Mesendoderm (in vitro differentiated cells): ENCODE measurements around the gene MED27.

Experiments used
- DNase-seq: peaks from one replicate; pipeline ENCODE4 v3.0.0; 2013
- H2AK5ac ChIP-seq: 2 replicates; pipeline ENCODE4 v1.6.1; 2013; ENCODE audit warnings: low read length, inconsistent platforms
- H2BK120ac ChIP-seq: 2 replicates; pipeline ENCODE4 v1.6.1; 2013; ENCODE audit warnings: low read depth, mild to moderate bottlenecking, low read length, moderate library complexity, mixed read lengths
- H2BK15ac ChIP-seq: replicated peaks from 2 replicates; pipeline ENCODE4 v1.6.1; 2013; ENCODE audit warnings: low read depth, mild to moderate bottlenecking, moderate library complexity
- H2BK5ac ChIP-seq: 2 replicates; pipeline ENCODE4 v1.6.1; 2013; ENCODE audit warnings: low read length, inconsistent platforms
- H3K18ac ChIP-seq: 2 replicates; pipeline ENCODE4 v1.6.1; 2013; ENCODE audit warnings: mild to moderate bottlenecking, low read length, mixed read lengths
- H3K23ac ChIP-seq: one replicate; pipeline ENCODE4 v1.6.1; 2013; ENCODE audit warnings: low read length
- H3K27ac ChIP-seq: 2 replicates; pipeline ENCODE4 v1.5.1; 2013; ENCODE audit warnings: low read depth, mild to moderate bottlenecking, inconsistent platforms, low read length, moderate library complexity
- H3K27me3 ChIP-seq: 2 replicates; pipeline ENCODE4 v1.6.1; 2013; ENCODE audit warnings: low read length, control low read depth, mild to moderate bottlenecking, inconsistent platforms; ENCODE audit not compliant: insufficient read depth, poor library complexity
- H3K36me3 ChIP-seq: 2 replicates; pipeline ENCODE4 v1.6.1; 2013; ENCODE audit warnings: low read length, inconsistent platforms; ENCODE audit not compliant: control insufficient read depth, insufficient read depth
- H3K4ac ChIP-seq: one replicate; pipeline ENCODE4 v1.6.1; 2013; ENCODE audit warnings: low read depth, mild to moderate bottlenecking, low read length, moderate library complexity
- H3K4me1 ChIP-seq: 2 replicates; pipeline ENCODE4 v1.6.1; 2013; ENCODE audit warnings: low read depth, low read length, inconsistent platforms; ENCODE audit not compliant: control insufficient read depth
- H3K4me2 ChIP-seq: 2 replicates; pipeline ENCODE4 v1.6.1; 2013; ENCODE audit warnings: low read length
- H3K4me3 ChIP-seq: 2 replicates; pipeline ENCODE4 v1.5.1; 2013; ENCODE audit warnings: mild to moderate bottlenecking, low read length
- H3K56ac ChIP-seq: one replicate; pipeline ENCODE4 v1.6.1; 2013; ENCODE audit warnings: low read length
- H3K79me1 ChIP-seq: 2 replicates; pipeline ENCODE4 v1.6.1; 2013; ENCODE audit warnings: low read length, inconsistent platforms
- H3K79me2 ChIP-seq: 2 replicates; pipeline ENCODE4 v1.6.1; 2013; ENCODE audit warnings: mild to moderate bottlenecking, low read length; ENCODE audit not compliant: control insufficient read depth, insufficient read depth
- H3K9ac ChIP-seq: 2 replicates; pipeline ENCODE4 v1.6.1; 2013; ENCODE audit warnings: low read length, inconsistent platforms
- H4K5ac ChIP-seq: one replicate; pipeline ENCODE4 v1.6.1; 2013; ENCODE audit warnings: low read length
- H4K8ac ChIP-seq: one replicate; pipeline ENCODE4 v1.6.1; 2013; ENCODE audit warnings: low read depth, mild to moderate bottlenecking, control low read depth, low read length, moderate library complexity
- WGBS: extraction: QIAGEN DNeasy Blood & Tissue Kit; methylation state at CpG from one replicate; pipeline ENCODE4 v1.1.7; 2013; ENCODE audit warnings: low lambda C conversion rate, missing lambda C conversion rate; ENCODE audit not compliant: insufficient coverage; ENCODE audit errors: extremely low coverage; 5-methylcytosine and 5-hydroxymethylcytosine counted together

The MED27 gene

DNA sequence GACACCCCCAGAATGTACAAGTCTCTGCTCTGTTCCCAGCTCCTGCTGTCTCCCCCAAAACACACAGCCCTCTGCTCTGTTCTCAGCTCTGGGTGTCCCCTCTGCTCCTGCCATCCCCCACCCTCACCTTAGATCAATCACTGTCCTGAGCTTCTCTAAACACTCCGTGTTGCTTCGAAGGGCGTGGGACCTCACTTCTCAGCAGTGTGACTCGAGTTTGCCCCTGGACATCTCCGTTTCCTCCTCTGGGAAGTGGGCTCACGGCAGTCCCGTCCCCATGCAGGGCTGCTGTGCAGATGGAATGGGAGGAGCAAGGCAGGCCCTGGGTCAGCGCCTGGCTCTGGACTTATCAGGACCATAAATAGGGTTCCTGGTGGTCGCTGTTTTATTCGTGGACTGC is 241.8 kb downstream of the MED27 start:
- Histone ChIP-seq H3K27me3 (no peaks in the 10 kb centered on the region), H3K4me2 (no peak overlapping the region), H3K79me1 (no peaks in the 10 kb centered on the region), H3K36me3 (no peaks in the 10 kb centered on the region), H2BK5ac (no peak overlapping the region), H3K4ac (no peak overlapping the region), H3K18ac (no peak overlapping the region), H3K23ac (no peak overlapping the region), H3K9ac (no peak overlapping the region), H3K27ac (no peak overlapping the region), H4K5ac (no peak overlapping the region), H3K4me1 (no peaks in the 10 kb centered on the region), H3K56ac (no peak overlapping the region), H2AK5ac (no peak overlapping the region), H2BK15ac (no peak overlapping the region), H3K79me2 (no peaks in the 10 kb centered on the region), H4K8ac (no peak overlapping the region), H2BK120ac (no peak overlapping the region), H3K4me3 (no peak overlapping the region)
- WGBS: no CpG with 5 or more reads among the region's 10 CpGs
- no peak for DNase-seq

DNA sequence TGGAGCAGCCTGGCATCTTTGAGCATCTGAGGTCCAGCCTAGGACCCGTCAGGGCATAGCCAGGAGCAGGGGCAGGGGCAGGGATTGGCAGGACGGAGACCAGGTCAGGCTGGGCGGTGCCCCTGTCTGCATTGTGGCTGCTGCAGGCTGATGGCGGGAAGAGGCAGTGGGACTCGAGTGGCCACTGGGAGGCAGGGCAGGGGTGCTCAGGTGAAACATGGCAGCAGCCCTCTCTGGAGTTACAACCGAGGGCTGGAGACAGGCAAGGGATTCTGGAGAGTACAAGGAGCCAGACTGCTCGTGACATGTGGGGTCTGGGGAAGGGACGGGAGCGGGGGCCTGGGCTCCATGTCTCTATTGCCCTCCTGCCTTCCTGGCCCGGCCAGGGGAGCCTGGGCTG is 242.4 kb downstream of the MED27 start:
- Histone ChIP-seq H3K27me3 (no peaks in the 10 kb centered on the region), H2BK120ac (no peak overlapping the region), H3K4me3 (no peak overlapping the region), H2AK5ac (no peak overlapping the region), H4K5ac (no peak overlapping the region), H3K18ac (no peak overlapping the region), H3K79me1 (no peaks in the 10 kb centered on the region), H3K23ac (no peak overlapping the region), H3K4me1 (no peaks in the 10 kb centered on the region), H3K36me3 (no peaks in the 10 kb centered on the region), H3K4me2 (no peak overlapping the region), H3K79me2 (no peaks in the 10 kb centered on the region), H3K56ac (no peak overlapping the region), H2BK5ac (no peak overlapping the region), H3K9ac (no peak overlapping the region), H3K27ac (no peak overlapping the region), H3K4ac (no peak overlapping the region), H2BK15ac (no peak overlapping the region), H4K8ac (no peak overlapping the region)
- peak; percentile 55 for DNase-seq
- no CpG with 5 or more reads among the region's 10 CpGs for WGBS

DNA sequence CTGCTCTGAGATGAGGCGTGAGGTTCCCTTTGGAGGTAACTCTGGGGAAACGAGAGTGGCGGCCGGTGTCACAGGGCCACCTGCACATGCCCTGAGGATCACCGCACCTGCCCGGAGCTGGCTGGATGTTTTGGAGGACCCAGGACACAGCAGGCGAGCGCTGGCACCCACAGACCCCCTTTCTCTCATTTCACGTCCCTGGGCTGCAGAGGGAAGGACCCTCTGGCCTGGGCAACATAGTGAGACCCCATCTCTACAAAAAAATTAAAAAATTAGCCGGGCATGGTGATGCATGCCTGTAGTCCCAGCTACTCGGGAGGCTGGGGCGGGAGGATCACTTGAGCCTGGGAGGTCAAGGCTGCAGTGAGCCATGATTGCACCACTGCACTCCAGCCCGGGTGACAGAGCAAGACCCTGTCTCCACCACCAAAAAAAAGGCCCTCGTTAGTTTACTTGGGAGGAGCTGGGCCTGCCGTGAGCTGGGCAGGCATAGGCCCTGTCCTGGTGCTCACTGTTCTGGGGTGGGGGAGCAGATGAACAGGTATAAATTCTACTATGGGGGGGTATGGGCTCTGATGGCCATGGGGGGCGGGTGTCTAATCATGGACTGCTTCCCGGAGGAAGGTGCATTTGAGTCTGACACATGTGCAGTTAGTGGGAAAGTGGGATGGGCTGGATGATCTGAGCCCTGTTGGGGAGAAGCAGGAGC is 242.9 kb downstream of the MED27 start:
- H2BK15ac ChIP-seq: no peak overlapping the region
- H2BK5ac ChIP-seq: no peak overlapping the region
- H3K18ac ChIP-seq: no peak overlapping the region
- H3K4ac ChIP-seq: no peak overlapping the region
- H2BK120ac ChIP-seq: no peak overlapping the region
- H3K4me1 ChIP-seq: no peaks in the 10 kb centered on the region
- no peak overlapping the region for H4K8ac ChIP-seq
- no peaks in the 10 kb centered on the region for H3K79me1 ChIP-seq
- no peak overlapping the region for H2AK5ac ChIP-seq
- WGBS: no CpG with 5 or more reads among the region's 17 CpGs
- no peaks in the 10 kb centered on the region for H3K79me2 ChIP-seq
- no peaks in the 10 kb centered on the region for H3K27me3 ChIP-seq
- no peak overlapping the region for H3K56ac ChIP-seq
- no peak overlapping the region for H3K4me2 ChIP-seq
- H3K4me3 ChIP-seq: no peak overlapping the region
- no peak overlapping the region for H4K5ac ChIP-seq
- H3K36me3 ChIP-seq: no peaks in the 10 kb centered on the region
- no peak overlapping the region for H3K27ac ChIP-seq
- no peak overlapping the region for H3K23ac ChIP-seq
- DNase-seq: no peak
- H3K9ac ChIP-seq: no peak overlapping the region

DNA sequence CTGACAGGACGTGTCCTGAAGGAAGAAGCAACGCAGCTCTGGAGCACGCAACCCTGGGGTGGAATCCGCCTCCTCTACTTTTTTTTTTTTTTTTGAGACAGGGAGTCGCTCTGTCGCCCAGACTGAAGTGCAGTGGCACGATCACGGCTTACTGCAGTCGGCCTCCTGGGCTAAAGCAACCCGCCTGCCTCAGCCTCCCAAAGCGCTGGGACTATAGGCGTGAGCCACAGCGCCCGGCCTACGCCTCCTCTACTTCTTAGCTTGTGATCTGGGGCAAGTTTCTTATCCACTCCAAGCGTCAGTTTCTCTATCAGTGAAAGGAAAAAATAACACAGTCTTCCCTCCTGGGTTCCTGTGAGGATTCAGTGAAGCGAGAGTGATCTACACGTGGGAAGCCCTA is 243.6 kb downstream of the MED27 start:
- H3K27ac ChIP-seq: no peak overlapping the region
- WGBS: no CpG with 5 or more reads among the region's 18 CpGs

DNA sequence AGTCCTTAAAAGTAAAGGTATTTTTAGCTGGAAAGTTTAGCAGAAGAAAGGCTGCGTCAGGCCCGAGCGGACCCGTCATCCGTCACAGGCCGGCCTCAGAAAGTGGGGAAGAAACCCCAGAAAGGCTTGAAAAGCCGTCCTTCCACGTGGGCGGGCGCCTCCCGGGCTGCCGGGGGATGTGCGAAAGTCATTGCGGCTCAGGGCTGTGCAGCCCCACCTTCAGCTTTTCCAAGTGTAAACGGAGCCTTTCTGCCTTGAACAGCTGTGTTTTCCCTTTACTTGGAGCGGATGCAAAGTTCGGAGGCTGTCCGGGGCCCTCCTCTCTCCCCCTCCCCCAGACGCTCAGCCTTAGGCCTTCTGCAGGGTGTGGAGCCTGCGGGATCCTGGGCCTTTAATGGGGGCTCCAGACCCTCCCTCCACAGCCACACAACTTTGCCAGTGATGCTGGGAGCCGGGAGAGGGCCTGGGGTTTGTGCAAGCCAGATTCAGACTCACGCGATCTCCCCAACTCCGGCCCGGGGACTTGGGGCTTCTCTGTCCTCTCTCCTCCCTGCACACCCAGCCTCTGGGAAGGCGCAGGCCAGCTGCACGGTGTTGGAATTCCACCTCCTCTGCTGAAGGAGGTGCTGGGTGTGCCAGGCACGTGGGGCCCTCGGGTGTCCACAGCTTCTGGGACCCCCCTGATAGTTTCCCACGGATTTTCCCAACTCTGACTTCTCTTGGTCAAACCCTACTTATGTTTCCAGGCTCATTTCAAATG is 244.3 kb downstream of the MED27 start:
- Histone ChIP-seq H3K4me1 (no peaks in the 10 kb centered on the region), H3K4me2 (no peak overlapping the region), H3K27ac (no peak overlapping the region), H3K23ac (no peak overlapping the region), H3K56ac (no peak overlapping the region), H2BK120ac (no peak overlapping the region), H4K8ac (no peak overlapping the region), H2BK5ac (no peak overlapping the region), H3K4ac (no peak overlapping the region), H3K79me1 (no peaks in the 10 kb centered on the region), H3K9ac (no peak overlapping the region), H3K4me3 (no peak overlapping the region), H3K36me3 (no peaks in the 10 kb centered on the region), H4K5ac (no peak overlapping the region), H2BK15ac (no peak overlapping the region), H3K79me2 (no peaks in the 10 kb centered on the region), H2AK5ac (no peak overlapping the region), H3K27me3 (no peaks in the 10 kb centered on the region), H3K18ac (no peak overlapping the region)
- no CpG with 5 or more reads among the region's 30 CpGs for WGBS
- DNase-seq: no peak

More for the DNA sequence above, 243.6 kb downstream of the MED27 start:
- Histone ChIP-seq H2BK5ac (no peak overlapping the region), H3K79me2 (no peaks in the 10 kb centered on the region), H4K8ac (no peak overlapping the region), H2BK15ac (no peak overlapping the region), H3K4me3 (no peak overlapping the region), H3K36me3 (no peaks in the 10 kb centered on the region), H3K79me1 (no peaks in the 10 kb centered on the region), H3K18ac (no peak overlapping the region), H3K23ac (no peak overlapping the region), H3K4me1 (no peaks in the 10 kb centered on the region), H3K9ac (no peak overlapping the region), H3K4me2 (no peak overlapping the region), H2BK120ac (no peak overlapping the region), H2AK5ac (no peak overlapping the region), H3K56ac (no peak overlapping the region), H3K27me3 (no peaks in the 10 kb centered on the region), H3K4ac (no peak overlapping the region), H4K5ac (no peak overlapping the region)
- DNase-seq: no peak
